Measurements from ENCODE around the gene WDR36.
"Not testable (repeated sequence)": the region's sequence is repeated elsewhere in the genome, so short reads cannot be mapped to it uniquely, and the experiment has no call there.

Gene WDR36

GRCh38 chr5:111134864-111135263 lies 42.7 kb downstream of the WDR36 start:
- no peak for DNase-seq (ENCODE audit: low read depth in 2 of 2)

- no peak for DNase-seq (ENCODE audit: low read depth in 2 of 2)
Measured at GRCh38 chr5:111135363-111135762, 43.2 kb downstream of the WDR36 start.

- DNase-seq (ENCODE audit: low read depth in 2 of 2), result no peak
Measured at GRCh38 chr5:111135946-111136345, 43.8 kb downstream of the WDR36 start.

- DNase-seq (ENCODE audit: low read depth in 2 of 2), result no peak
Measured at GRCh38 chr5:111138096-111138495, 45.9 kb downstream of the WDR36 start.

- DNase-seq (ENCODE audit: low read depth in 2 of 2), result not testable (repeated sequence)
Measured at GRCh38 chr5:111141471-111141870, 49.3 kb downstream of the WDR36 start.

- DNase-seq (ENCODE audit: low read depth in 2 of 2), result no peak
Measured at GRCh38 chr5:111142932-111143331, 50.8 kb downstream of the WDR36 start.

- peak; percentile 86 for DNase-seq (ENCODE audit: low read depth in 2 of 2)
Measured at GRCh38 chr5:111143910-111144309, 51.8 kb downstream of the WDR36 start.

- peak in 1 of 2 experiments; percentile 9 for DNase-seq (ENCODE audit: low read depth in 2 of 2)
Measured at GRCh38 chr5:111144352-111144930, 52.3 kb downstream of the WDR36 start.

GRCh38 chr5:111146053-111146452 lies 53.9 kb downstream of the WDR36 start:
- no peak for DNase-seq (ENCODE audit: low read depth in 2 of 2)

GRCh38 chr5:111147502-111147901 lies 55.4 kb downstream of the WDR36 start:
- DNase-seq (ENCODE audit: low read depth in 2 of 2), result no peak

- DNase-seq (ENCODE audit: low read depth in 2 of 2), result no peak
Measured at GRCh38 chr5:111151998-111152397, 59.9 kb downstream of the WDR36 start.

GRCh38 chr5:111153483-111153882 lies 61.3 kb downstream of the WDR36 start:
- DNase-seq (ENCODE audit: low read depth in 2 of 2), result no peak

- DNase-seq (ENCODE audit: low read depth in 2 of 2), result no peak
Measured at GRCh38 chr5:111153945-111154344, 61.8 kb downstream of the WDR36 start.

GRCh38 chr5:111158105-111158744 lies 66.1 kb downstream of the WDR36 start:
- peak; percentile 57 to 62 for DNase-seq (ENCODE audit: low read depth in 2 of 2)

- DNase-seq (ENCODE audit: low read depth in 2 of 2), result no peak
Measured at GRCh38 chr5:111159845-111160244, 67.7 kb downstream of the WDR36 start.

GRCh38 chr5:111163000-111163399 lies 70.9 kb downstream of the WDR36 start:
- DNase-seq (ENCODE audit: low read depth in 2 of 2), result no peak

- DNase-seq (ENCODE audit: low read depth in 2 of 2), result no peak
Measured at GRCh38 chr5:111165058-111165457, 72.9 kb downstream of the WDR36 start.

GRCh38 chr5:111167551-111167950 lies 75.4 kb downstream of the WDR36 start:
- DNase-seq (ENCODE audit: low read depth in 2 of 2), result no peak

- no peak for DNase-seq (ENCODE audit: low read depth in 2 of 2)
Measured at GRCh38 chr5:111168608-111169007, 76.5 kb downstream of the WDR36 start.

- no peak for DNase-seq (ENCODE audit: low read depth in 2 of 2)
Measured at GRCh38 chr5:111169269-111169668, 77.1 kb downstream of the WDR36 start.

- no peak for DNase-seq (ENCODE audit: low read depth in 2 of 2)
Measured at GRCh38 chr5:111170279-111170678, 78.1 kb downstream of the WDR36 start.

- no peak for DNase-seq (ENCODE audit: low read depth in 2 of 2)
Measured at GRCh38 chr5:111172504-111172903, 80.4 kb downstream of the WDR36 start.

GRCh38 chr5:111173476-111173875 lies 81.3 kb downstream of the WDR36 start:
- no peak for DNase-seq (ENCODE audit: low read depth in 2 of 2)
